Measurements from ENCODE around the gene CP. TPM values are rescaled to one million over a fixed set of nuclear protein-coding genes. Genes with fewer than 3 reads are reported as not detected.

CP gene
- total and polyA plus RNA-seq, 2 experiments from 2014 or later, result 2.8 to 3.6 TPM

- TF ChIP-seq STAT1 (IDR thresholded peaks at IDR 0.05; ENCODE audit: unreplicated experiment), result no peak
- TF ChIP-seq JUNB (IDR thresholded peaks at IDR 0.05; ENCODE audit: unreplicated experiment), result no peak
- TF ChIP-seq REST (IDR thresholded peaks at IDR 0.05; ENCODE audit: unreplicated experiment), result no peak
- no peak for TF ChIP-seq EZH2 (IDR thresholded peaks at IDR 0.05; ENCODE audit: low read depth, unreplicated experiment)
- TF ChIP-seq EZH2phosphoT487 (IDR thresholded peaks at IDR 0.05; ENCODE audit: unreplicated experiment), result no peak
- TF ChIP-seq NANOG (IDR thresholded peaks at IDR 0.05; ENCODE audit: borderline replicate concordance), result no peak
- TF ChIP-seq CTCF (conservative IDR thresholded peaks at IDR 0.05; ENCODE audit: low read depth in 2 of 2), result no peak
- no peak for TF ChIP-seq ZNF331 (CRISPR knock-in tag; IDR thresholded peaks at IDR 0.05; ENCODE audit: low read depth)
- TF ChIP-seq ETS1 (IDR thresholded peaks at IDR 0.05), result no peak
- no peak for TF ChIP-seq ZNF114 (CRISPR knock-in tag; IDR thresholded peaks at IDR 0.05)
- TF ChIP-seq POLR2AphosphoS5 (IDR thresholded peaks at IDR 0.05; ENCODE audit: low read depth), result no peak
- TF ChIP-seq ZNF462 (CRISPR knock-in tag; IDR thresholded peaks at IDR 0.05), result no peak
- TF ChIP-seq CREB1 (CRISPR knock-in tag; IDR thresholded peaks at IDR 0.05; ENCODE audit: low read depth), result no peak
- Histone ChIP-seq H3K4me3 (peak overlapping the region; percentile 65), H3K9me2 (ENCODE audit: insufficient read depth) (peaks cover 3% of the 10 kb centered on the region; the same call in 1 of the 2 replicates), H4K20me1 (replicated peaks; ENCODE audit: insufficient read depth) (0 out of 2 replicates have a peak, but pooled peaks cover 3% of the 10 kb centered on the region), H3F3A (replicated peaks; ENCODE audit: low read depth) (no peaks in the 10 kb centered on the region), H3K4me1 (ENCODE audit: insufficient read depth) (peaks cover 28% of the 10 kb centered on the region), H3K27me3 (ENCODE audit: insufficient read depth) (0 out of 2 replicates have a peak, but pooled peaks cover 8% of the 10 kb centered on the region), H3K4me2 (peak overlapping the region; percentile 84), H3K79me2 (replicated peaks; ENCODE audit: insufficient read depth) (peaks cover 66% of the 10 kb centered on the region), H3K36me3 (ENCODE audit: insufficient read depth) (no peaks in the 10 kb centered on the region; the same call in 1 of the 2 replicates), H3K27ac (ENCODE audit: low read depth) (no peak overlapping the region), H2AFZ (no peak overlapping the region)
- Mint-ChIP-seq H3K27me3 (ENCODE audit: insufficient read depth, low read depth, poor library complexity) (peaks cover 7% of the 10 kb centered on the region), H3K4me3 (peak overlapping the region; percentile 86), H3K9me3 (no peaks in the 10 kb centered on the region), H3K36me3 (ENCODE audit: low read depth) (peaks cover 4% of the 10 kb centered on the region), H3K27ac (no peak overlapping the region), H3K4me1 (peaks cover 44% of the 10 kb centered on the region)
- ATAC-seq, result no peak
- no peak for DNase-seq (ENCODE audit: low spot score)
Measured at GRCh38 chr3:149131589-149131988, 90.0 kb downstream of the CP start.
